ENCODE data around the gene PTH2R. TPM values are rescaled to one million over a fixed set of nuclear protein-coding genes. Genes with fewer than 3 reads are reported as not detected.

PTH2R gene
- total RNA-seq, 4 donors from 2014 or later: not detected

DNA sequence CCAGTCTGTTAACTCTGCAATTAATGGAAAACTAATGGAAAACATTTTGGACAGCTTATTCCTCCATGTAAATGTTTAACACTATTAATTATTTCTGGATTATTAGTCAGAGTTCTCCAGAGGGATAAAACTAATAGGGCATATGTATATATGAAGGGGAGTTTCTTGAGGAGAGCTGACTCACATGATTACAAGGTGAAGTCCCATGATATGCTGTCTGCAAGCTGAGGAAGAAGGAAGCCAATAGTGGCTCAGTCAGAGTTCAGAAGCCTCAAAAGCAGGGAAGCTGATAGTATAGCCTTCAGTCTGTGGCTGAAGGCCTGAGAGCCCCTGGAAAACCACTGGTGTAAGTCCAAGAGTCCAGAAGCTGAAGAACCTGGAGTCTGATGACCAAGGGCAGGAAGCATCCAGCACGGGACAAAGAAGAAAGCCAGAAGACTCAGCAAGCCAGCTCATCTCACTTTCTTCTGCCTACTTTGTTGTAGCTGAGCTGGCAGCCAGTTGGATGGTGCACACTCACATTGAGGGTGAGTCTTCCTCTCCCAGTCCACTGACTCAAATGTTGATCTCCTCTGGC, 136.0 kb downstream of the PTH2R start:
- Histone ChIP-seq H3K9me3 (no peaks in the 10 kb centered on the region), H3K4me1 (no peaks in the 10 kb centered on the region), H3K27me3 (no peaks in the 10 kb centered on the region), H3K27ac (no peak overlapping the region), H3K36me3 (no peaks in the 10 kb centered on the region), H3K4me3 (replicated peaks in 1 of 3) (no peak overlapping the region)
- intact Hi-C loops (cut with DNase I): no loop called here
- TF ChIP-seq CTCF (IDR thresholded peaks at IDR 0.05): no peak
- TF ChIP-seq POLR2A (IDR thresholded peaks at IDR 0.05): no peak
- 73 to 75% methylated on average over 1 of the region's 1 CpG for WGBS, 2 donors
- no peak for DNase-seq

Other genes starting within 250 kb of the PTH2R start
- gene CRYGA, start 243.2 kb upstream of the PTH2R start, total RNA-seq: not detected
- gene C2orf80, start 216.8 kb upstream of the PTH2R start, total RNA-seq: not detected
- gene IDH1, start 151.7 kb upstream of the PTH2R start, total RNA-seq: 10 to 100 TPM; 53.9 to 90.2 (median 61.6) TPM
- 10 to 100 TPM; 35.2 to 51.3 (median 41.7) TPM for gene PIKFYVE, start 140.5 kb upstream of the PTH2R start, total RNA-seq